SW 1271 (cell line): Measurements from ENCODE around the gene NR2F1.
A peak's percentile ranks its signal among the peaks of the same experiment; 100 is the strongest.

Source experiments
- DNase-seq, 2 experiments: peaks; one replicate each; lab custom pipeline; 2025; lab: John Stamatoyannopoulos, UW

The NR2F1 gene

GRCh38 chr5:93603793-93604643 lies 21.0 kb downstream of the NR2F1 start:
- DNase-seq = no peak

GRCh38 chr5:93604644-93605515 lies 21.9 kb downstream of the NR2F1 start:
- no peak for DNase-seq

DNA sequence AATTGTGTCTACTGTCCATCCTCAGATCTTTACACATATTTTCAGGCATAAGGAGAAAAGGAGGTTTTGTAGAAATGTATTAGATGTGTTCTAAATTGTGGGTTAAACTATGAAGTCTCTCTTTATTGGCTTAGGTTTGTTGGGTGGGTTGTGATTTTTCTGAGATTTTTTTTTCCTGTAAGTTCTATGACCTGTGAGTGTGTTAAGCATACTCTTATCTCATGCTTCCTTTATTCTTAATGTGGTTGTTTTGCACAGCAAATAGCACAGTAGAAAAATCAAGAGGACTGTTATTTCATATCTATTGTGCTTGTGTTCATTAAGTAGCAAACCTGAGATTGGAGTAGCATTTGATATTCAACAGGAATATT lies 23.3 kb downstream of the NR2F1 start:
- no peak for DNase-seq

DNA sequence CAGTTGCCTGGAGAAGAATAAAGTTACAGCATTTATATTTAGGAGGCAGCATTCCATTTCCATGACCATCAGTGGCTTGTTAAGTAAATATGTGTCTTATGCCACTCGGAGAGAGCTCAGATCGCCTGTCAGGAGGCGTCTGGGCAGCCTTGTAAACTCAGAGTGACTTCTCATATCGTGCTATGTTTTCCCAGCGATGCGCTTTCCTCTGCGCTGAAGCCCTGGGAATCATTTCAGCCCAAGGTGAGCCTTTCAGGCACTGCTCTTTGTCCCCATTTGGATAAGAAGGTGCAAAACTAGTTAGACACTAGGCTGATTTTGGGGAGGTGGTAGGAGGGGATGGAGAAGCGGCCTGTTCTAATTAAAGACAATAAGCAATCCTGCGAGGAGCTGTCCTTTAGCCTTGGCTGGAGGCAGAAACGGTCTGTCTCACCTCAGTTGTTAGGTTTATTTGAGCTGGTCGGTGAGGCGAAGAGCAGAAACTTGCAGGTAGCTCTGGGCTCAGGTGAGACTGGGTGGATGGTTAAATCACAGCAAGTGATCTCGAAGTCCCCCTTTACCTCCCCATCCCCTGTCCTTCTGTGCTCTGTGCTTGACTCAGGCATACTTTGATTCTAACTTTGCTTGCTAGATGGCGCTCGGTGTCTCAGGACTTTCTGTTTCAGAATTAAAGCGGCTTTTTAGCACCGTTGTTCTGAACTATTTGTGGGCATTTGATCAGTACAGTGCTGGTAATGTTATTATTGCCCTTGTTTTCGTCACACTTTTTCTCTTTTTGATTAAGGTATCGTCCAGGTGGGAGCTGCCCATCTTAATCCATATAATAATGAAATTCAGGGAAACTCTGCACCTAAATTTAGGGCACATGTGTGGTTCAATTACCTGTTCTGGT lies 24.6 kb downstream of the NR2F1 start:
- DNase-seq = peak in 1 of 2 experiments; percentile 57

DNA sequence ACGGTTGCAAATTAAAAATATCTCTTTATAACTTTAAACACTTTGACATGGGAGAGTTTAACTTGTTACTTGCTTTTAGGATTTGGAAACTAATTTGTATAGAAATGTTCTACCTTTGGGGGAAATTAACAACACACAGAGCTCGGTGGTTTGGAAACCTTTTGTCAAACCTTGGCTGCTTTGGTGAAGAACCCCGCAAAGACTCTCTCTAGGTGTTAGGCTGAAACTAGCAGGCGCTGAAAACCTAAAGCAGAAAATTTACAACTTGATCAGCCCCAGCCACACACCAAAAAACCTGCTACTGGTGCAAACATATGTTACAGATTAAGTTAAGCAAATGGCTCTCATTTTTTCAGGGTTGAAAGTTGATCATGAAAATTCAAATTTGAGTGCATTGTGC lies 25.8 kb downstream of the NR2F1 start:
- no peak for DNase-seq

DNA sequence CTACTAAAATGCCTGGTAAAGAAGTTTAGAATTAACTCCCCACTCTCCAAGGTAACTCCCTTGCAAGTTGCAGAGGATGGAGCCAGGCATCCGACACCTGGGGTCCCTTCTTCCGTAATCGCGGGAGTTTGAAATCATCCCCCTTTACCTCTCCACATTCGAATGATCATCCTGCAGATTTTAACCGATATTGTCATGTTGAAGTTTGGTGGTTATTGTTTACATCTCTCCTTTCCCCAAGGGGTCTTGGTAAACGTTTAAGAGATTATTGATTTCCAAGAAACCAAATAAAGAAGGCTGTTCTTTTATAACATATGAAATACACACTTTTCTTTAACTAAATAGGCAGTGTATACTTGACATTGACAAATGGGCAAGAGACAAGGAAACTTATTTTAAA lies 26.7 kb downstream of the NR2F1 start:
- DNase-seq = no peak

DNA sequence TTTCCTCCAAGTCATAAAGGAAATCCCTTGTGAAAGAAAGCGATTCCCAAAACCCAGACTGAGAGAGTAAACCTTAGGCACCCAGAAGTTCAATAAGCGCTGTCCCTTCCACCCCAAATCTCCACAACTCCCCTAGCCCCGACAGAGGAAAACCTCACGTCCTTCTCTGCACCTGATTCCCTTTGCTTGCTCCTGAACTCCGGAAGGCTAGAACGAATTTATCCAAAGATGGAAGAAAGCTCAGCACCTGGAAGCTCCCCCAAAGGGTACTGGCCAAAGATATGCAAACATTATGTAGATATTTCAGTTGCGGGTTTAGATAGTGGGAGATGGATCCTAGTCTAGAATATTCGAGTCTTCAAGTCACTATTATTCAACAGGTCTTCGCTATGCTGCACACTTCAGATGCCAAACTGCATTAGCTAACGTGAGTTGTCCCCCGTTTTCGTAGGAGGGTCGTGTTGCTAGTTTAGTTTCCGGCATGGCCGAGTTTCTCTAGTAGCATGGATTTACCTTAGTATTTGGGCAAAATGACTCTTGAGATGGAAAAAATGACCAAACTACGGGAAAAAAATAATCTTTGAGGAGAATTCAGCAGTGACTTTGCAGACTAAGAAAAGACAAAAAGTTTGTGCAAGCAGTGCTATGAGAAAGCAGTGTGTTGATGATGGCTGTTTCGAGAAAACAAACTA lies 27.7 kb downstream of the NR2F1 start:
- no peak for DNase-seq

- no peak for DNase-seq
Observed at GRCh38 chr5:93611273-93611975, 28.4 kb downstream of the NR2F1 start.

DNA sequence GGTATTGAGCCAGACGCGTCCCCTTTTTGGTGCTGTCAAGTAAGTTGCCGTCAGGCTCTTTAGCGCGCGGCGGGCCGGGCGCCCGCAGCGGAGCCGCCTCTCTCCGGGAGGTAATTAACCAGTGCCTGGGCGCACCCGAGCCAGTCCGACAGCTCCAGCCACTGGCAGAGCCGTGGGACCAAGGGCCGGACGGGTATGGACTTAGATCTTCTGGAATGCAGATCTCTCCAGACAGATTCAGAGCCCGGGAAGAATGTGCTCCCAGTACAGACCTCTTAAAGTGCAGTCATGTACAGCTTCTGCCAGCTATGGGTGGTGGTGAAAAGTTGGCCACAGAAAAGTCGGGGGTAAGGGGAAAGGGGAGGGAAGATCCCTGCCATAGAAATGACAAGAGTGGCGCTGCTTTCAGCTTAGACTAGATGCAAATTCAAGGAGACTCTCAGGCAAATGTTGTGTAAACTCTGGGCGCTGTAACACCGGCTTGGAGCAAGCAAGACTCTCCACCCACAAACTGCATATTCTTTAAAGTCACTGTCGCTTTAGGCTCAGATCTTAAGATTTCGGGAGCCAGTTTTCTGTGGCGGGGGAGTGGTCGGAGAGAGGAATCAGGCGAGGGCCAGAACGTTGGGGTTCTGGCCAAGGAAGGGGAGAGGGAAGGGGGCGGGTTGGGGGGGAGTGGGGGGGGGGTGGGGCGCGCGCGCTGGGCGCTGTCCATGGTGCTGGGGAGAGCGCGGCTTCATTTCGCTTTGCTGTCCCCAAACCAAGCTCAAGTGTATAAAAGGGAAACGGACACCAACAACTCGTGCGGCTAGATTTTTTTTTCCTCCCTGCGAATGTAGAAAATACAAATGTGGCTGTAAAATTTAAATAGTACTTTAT lies 29.2 kb downstream of the NR2F1 start:
- DNase-seq = no peak

DNA sequence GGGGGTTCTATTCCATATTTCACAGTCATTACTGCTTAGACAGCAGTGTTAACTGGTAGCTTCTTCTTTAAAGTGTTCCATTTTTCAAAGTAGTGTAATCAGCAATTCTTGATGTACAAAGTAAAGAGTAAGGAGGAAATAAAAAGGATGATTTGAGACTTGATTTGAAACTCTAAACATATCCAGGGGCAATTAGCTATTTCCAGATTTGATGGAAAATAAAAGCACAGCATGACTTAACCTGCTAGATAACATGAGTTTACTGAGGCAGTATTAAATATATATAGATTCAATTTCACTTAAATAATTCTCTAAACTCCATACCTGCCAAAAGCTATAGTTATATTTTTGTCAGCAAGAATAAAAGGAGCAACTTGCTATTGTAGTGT lies 29.8 kb downstream of the NR2F1 start:
- DNase-seq = no peak

- no peak for DNase-seq
Observed at GRCh38 chr5:93616538-93617174, 33.6 kb downstream of the NR2F1 start.

DNA sequence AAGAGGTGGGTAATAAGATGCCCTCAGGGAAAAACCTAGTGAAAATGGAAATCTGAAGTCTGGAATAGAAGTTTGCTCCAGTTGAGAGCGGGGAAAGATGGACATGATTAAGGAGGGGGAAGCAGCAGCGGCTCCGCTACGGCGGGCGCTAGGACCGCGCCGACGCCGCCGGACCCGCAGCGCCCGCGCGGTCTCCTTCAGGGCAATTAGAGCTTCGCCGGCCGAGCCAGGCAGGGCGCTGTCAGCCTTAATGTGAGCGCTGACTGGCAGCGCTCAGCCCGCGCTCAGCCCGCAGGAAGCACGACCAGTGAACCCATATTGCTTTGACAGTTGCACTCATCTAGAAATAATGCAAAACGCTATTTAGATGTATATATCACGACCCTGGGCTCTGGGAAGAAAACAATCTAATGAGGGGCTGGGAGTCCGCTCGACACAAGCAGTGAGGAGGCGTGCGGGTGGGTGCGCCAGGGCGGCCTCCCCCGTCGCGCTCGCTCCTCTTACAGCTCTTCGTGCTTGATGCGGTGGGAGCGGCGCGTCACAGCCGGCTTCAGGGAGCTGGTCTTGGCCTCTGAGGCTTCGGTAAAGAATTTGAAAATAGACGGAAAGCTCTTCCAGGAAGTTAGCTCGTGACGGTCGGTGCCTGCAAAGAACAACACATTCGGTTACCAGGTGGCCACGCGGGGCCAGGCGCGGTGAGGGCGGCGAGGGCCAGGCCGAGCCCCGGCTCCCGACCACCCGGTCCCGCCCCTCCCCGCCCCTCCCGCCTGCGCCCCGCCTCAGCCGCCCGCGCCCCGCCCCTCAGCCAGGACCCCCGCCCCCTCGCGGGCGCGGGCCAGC lies 37.7 kb downstream of the NR2F1 start:
- DNase-seq = peak; percentile 71 to 77

- DNase-seq = peak; percentile 80 to 94
Observed at GRCh38 chr5:93621327-93621798, 38.3 kb downstream of the NR2F1 start.

DNA sequence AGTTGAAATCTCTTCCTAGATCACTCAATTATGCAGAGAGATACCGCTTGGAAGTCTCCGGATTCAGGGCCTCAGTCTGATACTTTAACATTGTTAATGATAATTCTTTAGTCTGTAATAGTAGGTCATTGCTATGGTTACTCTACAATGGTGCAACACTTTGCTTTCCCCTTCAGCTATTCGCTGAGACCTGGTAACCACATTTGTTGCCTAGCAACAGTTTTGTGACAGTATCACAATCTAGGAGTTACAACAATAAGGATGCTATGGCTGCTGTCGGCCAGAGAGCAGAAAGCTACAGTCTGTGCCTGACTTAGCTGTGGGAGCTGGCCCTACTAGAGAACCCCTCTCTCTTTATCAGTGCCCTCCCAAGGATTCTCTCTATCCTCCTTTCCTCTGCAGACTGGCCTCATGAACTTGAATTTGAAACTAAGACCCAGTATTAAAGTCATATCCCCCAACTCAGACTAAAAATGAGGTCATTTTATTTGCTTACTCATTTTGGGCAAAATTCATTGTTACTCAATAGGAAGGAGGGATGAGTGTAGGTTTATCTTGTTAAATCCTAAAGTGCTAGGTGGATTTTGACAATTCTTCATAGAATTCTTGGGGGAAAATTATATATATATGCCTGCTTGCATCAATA lies 39.3 kb downstream of the NR2F1 start:
- peak; percentile 22 to 76 for DNase-seq

- DNase-seq = no peak
Observed at GRCh38 chr5:93623153-93623552, 40.1 kb downstream of the NR2F1 start.

DNA sequence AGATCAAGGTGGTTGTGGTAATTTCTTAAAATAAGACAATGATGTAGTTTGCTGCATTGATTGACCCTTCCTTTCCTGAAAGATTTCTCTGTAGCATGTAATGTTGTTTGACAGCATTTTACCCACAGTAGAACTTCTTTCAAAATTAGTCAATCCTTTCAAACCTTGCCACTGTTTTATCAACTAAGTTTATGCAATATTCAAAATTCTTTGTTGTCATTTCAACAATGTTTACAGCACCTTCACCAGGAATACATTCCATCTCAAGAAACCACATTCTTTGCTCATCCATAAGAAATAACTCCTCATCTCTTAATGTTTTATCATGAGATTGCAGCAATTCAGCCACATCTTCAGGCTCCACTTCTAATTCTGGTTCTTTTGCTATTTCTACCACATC lies 43.8 kb downstream of the NR2F1 start:
- DNase-seq = no peak

- DNase-seq = no peak
Observed at GRCh38 chr5:93632327-93632726, 49.3 kb downstream of the NR2F1 start.

GRCh38 chr5:93635991-93636390 lies 53.0 kb downstream of the NR2F1 start:
- DNase-seq = no peak
